HG02678 (cell line): Measurements from ENCODE around the gene MRGPRX3.

Experiments used
- ATAC-seq: cut with Tn5 transposase; IDR thresholded peaks from one replicate; pipeline ENCODE4 v1.9.1; 2021; ENCODE audit warnings: mild to moderate bottlenecking, moderate library complexity; ENCODE audit not compliant: unreplicated experiment

MRGPRX3 gene

DNA sequence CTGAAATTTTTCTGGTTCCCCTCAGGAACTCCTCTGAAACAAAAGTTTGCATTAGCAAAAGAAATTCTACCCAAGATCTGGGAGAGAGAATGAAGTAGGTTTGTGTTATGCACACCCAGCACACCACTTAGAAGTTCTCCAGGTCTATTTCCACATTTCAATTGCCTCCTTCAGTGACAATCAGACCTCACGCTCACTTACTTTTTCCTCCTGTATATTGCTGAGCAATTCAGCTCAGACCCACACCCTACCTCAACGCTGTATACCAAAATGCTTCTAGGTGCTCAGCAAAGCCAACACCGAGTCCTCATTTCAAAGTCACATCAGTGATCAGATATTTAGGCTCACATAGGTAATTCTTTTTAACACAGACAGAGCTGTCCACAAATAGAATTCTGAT is 19.2 kb downstream of the MRGPRX3 start:
- no peak for ATAC-seq

DNA sequence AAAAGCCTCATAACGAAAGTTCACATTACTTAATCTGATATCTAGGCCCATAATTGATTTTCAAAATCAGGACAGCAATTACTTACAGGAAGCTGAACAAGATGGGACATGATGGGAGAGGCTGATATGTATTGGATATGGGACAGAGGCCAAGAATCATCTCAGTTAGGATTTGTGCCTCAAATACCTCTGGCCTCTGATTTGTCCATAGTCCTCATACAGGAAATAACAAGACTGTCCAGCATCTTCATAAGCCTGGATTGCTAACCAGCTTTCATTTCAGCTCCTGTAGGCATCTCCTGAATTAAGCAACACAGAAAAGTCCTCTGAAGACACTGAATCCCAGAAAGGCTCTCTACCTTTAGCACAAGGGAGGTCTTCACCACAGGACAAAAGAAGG is 36.0 kb downstream of the MRGPRX3 start:
- ATAC-seq: no peak

DNA sequence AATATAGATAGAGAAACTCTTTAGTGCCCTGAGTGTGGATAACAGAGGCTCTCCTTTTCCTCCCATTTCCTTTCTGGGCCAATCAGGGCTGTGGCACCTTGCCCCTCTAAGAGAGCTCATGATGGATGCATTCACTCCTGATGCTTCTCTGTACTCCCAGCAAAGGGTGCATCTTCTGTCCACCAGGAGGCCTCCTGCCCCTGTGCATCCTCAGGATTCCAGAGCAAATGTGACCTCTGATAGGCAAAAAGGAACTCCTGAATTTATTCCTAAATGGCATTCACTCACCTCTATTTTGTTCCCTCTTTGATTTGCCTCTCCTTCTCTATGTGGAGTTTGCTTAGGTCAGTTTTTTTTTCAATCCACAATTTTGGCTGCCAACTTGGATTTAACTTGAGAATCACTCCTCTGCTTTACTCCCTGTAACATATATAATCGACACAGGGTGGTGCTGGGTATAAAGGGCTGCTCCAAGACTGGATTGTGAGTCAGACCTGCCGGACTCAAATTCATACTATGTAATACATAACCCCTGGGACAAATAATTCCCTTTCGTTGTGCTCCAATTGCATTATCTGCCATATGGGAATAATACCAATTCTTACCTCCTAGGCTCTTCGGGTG is 39.1 kb downstream of the MRGPRX3 start:
- ATAC-seq: no peak

DNA sequence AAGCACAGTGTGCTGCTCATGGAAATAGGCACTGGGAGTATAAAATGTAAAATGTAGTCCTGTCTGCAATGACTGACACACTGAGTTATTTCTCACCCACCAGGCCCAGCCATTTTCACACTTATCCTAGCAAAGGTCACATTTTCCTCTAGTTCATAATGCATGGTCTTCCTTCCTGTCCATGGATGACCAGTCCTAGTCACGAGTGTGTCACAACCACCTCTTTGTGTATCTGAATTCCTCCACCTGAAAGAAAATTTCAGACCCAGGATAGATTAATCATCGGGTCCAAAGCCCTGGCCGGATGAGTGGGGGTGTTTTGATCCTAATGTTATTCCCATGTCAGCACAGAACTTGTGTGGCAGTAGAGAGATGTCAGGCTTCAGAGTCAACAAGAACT is 40.3 kb downstream of the MRGPRX3 start, which contains the start of gene MRGPRX4:
Gene MRGPRX4 (plus strand): TSS at position 172 of the 400 bp plus-strand sequence. CDS start 420 bp downstream, outside the sequence.
- no peak for ATAC-seq

DNA sequence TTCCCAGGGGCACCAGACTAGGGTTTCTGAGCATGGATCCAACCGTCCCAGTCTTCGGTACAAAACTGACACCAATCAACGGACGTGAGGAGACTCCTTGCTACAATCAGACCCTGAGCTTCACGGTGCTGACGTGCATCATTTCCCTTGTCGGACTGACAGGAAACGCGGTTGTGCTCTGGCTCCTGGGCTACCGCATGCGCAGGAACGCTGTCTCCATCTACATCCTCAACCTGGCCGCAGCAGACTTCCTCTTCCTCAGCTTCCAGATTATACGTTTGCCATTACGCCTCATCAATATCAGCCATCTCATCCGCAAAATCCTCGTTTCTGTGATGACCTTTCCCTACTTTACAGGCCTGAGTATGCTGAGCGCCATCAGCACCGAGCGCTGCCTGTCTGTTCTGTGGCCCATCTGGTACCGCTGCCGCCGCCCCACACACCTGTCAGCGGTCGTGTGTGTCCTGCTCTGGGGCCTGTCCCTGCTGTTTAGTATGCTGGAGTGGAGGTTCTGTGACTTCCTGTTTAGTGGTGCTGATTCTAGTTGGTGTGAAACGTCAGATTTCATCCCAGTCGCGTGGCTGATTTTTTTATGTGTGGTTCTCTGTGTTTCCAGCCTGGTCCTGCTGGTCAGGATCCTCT is 41.0 kb downstream of the MRGPRX3 start:
- ATAC-seq: peak; percentile 57
